T-helper 22 cell (primary cell): ENCODE results near the gene GAST.
"Not testable (repeated sequence)": the region's sequence is repeated elsewhere in the genome, so short reads cannot be mapped to it uniquely, and the experiment has no call there.

Experiments used
- DNase-seq: peaks from one replicate; pipeline ENCODE4 v3.0.0-alpha.2; 2020; ENCODE audit warnings: low read depth

Gene GAST

DNA sequence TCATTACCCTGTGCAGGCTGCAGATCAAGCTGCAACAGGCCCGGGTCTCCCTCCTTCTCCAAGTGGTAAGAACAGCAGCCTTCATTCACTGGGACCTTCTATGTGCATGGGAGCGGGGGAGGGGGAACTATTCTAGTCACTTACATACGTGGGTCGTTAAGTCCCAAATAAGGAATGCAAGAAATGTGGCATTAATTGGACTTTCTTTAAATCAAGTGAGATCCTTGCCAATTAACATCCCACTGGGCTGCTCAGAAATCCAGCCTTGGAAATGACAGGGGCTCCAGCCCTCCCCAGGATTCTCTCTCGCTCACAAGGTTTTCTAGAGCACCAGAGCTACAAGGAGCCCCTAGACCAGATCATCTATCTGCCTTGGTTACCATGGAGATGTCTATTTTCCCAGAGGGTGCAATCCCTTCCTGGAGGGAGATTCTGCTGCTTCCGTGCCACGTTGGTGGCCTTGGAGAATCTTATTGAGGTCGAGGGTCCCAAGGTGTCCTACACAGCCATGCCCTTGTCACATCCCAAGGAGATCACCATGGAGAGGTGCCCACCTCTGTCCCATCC, 28.6 kb upstream of the GAST start:
- DNase-seq = no peak

DNA sequence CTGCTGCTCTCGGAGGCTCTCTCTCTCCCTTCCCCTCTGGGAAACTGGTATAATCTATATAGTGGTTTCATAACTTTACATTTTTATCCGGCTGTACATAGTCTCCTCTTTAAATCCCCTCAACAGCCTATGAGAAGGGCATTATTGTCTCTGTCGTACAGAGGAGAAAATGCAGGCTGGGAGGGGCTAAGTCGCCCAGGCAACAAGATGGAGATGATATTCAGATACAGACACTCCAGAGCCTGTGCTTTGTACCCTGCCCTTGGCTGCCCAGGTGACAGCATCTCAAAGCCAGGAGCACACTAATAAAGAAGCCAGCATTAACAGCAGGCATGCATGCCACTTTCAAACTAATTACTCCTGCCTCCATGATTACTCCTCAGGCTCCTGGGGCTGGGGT, 28.1 kb upstream of the GAST start:
- no peak for DNase-seq

DNA sequence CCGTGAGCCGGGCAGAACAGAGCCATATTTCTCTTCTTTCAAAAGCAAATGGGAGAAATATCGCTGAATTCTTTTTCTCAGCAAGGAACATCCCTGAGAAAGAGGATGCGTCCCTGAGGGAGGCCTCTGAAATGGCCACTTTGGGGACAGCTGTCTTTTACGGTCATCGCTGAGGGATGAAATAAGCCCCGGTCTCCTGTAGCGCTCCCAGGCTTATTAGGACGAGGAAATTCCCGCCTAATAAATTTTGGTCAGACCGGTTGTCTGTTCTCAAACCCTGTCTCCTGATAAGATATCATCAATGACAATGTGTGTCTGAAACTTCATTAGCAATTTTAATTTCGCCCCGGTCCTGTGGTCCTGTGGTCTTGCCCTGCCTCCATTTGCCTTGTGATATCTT, 26.4 kb upstream of the GAST start:
- DNase-seq = not testable (repeated sequence)

DNA sequence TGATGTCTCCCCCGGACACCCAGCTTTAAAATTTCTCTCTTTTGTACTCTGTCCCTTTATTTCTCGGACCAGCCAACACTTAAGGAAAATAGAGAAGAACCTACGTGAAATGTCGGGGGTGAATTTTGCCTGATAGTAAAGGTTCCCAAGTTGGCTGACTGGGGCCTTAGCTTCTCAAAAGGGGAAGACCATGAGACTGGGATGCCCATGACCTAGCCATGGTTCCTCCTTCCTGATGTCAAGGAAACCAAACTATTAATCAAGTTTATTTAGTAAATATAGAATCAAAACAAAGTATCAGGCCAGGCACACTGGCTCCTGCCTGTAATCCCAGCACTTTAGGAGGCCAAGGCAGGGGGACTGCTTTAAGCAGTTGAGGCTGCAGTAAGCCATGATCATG, 25.9 kb upstream of the GAST start:
- DNase-seq = no peak

DNA sequence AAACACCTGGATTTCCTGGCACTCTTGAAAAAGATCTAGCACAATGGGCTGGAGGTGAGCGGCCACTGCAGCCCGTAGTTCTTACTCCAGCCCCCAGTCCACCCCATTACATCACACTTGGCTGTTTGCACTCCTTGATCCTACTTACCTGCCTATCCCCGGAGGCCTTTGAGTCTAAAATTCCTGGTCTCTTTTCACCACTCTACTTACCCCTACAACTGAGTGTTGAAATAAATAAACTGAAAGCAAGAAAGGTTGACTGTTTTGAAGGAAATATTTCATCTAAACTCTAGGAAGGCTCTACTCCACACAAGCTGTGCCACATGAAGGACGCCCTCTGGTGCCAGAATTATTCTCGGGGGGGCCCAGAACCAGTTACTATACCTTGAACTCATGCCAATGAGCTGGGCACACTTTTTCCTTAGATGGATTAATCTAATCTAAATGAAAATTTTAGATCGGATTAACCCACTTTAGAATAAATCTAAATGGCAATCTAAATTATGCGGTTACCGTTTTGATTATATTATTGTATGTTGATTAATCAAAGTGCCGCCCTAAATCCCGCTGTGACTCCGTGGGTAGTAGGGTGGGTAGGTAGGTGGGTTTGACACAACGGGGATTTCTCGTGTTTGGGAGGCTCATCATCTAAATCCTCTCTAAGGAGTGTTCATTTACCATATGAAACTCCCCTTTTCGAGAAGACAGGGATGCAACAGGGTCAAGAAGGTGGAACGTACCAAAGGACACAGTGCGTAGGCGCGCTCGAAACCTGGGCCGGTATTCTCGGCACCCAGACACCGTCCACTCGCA, 24.1 kb upstream of the GAST start:
- peak; percentile 27 for DNase-seq

DNA sequence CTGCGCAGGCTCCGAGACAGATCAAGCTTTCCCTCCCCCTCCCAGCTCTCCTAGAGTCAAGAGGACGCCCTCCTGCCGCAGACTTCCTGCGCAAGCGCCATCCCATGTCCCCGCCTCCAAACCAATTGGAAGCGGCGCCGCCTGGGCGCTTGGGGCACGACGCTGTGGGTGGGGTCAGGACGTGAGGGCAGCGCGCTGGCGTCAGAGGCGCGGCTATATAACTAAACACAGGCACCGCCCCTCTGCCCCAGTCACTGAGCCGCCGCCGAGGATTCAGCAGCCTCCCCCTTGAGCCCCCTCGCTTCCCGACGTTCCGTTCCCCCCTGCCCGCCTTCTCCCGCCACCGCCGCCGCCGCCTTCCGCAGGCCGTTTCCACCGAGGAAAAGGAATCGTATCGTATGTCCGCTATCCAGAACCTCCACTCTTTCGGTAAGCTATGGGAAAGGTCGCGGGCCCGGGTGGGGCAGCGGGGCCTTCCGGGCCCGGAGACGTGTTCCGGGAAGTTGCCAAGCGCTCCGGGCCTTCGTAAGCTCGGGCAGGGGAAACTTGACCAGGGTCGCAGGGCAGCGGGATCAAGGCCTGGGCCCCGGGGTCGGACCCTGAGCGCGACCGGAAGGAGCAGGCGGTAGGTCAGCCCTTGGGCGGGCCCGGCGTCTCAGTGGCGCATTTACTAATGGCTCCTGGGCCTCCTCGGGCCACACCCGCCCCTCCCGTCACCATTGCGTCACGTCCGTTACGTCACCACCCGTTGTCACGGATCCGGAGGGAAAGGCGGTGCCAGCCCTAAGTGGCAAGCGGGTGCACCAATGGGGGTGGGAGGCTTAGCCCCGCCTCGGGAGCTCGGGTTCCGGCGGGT, 23.3 kb upstream of the GAST start, which contains the start of gene EIF1:
Gene EIF1, plus strand, starts transcription at position 245 of the 856 bp plus-strand sequence. Its CDS starts 154 bp downstream, at position 399.
- peak; percentile 99 for DNase-seq

DNA sequence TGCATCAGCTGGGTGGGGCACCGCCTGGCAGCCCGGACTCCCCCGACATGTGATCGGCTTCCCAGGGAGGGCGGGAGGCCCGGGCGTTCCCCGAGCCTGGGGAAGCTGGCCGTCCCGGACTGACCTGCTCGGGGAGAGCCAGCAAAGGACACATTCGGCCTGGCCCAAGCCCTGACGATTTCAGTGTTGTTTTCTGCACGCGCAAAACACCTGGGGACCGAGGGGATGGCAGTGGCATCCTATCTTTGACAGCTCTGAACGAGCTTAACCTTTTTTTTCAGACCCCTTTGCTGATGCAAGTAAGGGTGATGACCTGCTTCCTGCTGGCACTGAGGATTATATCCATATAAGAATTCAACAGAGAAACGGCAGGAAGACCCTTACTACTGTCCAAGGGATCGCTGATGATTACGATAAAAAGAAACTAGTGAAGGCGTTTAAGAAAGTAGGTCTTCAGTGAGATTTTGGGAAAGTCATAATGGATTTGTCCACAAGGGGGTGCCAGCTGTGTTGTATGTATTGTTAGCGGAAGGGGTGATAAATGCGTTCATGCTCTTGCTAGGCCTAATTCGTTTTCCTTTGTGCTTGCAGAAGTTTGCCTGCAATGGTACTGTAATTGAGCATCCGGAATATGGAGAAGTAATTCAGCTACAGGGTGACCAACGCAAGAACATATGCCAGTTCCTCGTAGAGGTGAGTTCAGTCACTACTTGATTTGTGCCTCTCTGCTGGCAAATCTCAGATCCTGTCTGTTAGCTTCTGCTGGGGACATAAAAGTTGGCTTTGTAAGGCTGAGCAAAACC, 22.4 kb upstream of the GAST start:
- no peak for DNase-seq

DNA sequence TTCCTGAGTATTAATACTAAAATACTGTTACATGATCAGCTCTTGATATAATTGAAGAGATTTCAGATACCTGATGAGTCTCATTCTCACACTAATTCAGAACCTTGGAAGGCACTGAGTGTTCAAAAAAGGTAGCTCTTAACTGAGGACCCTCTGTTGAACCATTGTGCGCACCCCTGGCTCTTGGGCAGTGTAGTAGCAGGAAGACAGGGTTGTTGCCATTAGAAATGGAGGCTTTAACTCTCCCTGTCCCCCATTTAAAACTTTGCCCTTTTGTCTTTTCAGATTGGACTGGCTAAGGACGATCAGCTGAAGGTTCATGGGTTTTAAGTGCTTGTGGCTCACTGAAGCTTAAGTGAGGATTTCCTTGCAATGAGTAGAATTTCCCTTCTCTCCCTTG, 21.6 kb upstream of the GAST start:
- DNase-seq = no peak

DNA sequence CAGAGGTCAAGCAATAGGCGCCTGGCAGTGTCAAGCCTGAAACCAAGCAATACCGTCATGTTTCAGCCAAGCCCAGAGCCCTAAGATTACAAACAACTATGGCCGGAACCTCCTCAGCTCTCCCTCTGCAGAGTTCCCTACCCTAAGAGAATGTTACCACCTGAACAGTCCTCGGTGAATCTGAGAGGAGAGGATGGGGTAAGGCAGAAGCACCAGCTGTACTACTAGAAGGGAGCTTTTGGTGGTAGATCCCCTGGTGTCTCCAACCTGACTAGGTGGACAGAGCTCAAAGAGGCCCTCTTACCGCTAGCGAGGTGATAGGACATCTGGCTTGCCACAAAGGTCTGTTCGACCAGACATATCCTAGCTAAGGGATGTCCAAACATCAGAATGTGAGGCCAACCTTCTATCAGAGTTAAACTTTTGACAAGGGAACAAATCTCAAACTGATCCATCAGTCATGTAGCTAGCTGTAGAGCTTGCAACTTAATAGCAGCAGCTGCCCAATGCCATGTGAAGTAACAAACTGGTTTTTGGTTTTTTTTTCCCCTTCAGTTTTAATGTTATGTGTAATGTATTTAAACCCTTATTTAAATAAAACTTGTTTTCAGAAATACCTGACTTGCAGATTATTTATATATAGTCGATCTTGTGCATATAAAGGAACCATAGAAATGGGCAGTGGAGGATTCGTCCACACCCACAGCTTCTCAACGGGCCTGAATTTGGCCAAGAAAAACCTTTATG, 20.9 kb upstream of the GAST start:
- no peak for DNase-seq

DNA sequence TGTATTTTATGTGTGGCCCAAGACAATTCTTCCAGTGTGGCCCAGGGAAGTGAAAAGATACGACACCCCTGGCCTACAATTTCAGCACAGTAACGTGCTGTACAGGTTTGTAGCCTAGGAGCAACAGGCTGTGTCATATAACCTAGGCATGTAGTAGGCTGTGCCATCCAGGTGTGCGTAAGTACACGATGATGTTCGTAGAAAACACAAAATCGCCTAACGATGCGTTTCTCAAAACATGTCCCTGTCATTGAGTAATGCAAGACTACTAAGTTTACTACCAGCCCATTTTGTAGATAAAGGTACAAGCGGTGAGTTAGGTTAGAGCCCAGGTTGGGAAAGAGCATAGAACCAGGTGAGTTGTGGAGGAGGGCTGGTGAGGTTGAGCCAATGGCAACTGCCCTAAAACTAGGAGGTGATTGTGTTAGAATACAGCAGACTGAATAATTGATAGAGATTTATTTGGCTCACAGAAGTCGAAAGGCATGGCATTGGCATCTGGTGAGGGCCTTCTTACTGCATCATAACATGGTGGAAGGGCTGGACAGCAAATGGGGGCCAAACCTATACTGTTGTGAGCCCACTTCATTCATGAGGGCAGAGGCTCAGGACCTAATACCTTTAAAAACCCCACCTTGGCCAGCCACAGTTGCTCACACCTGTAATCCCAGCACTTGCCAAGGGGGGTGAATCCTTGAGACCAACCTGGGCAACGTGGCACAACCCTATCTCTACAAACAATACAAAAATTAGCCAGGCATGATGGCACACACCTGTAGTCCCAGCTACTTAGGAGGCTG, 19.2 kb upstream of the GAST start:
- no peak for DNase-seq

DNA sequence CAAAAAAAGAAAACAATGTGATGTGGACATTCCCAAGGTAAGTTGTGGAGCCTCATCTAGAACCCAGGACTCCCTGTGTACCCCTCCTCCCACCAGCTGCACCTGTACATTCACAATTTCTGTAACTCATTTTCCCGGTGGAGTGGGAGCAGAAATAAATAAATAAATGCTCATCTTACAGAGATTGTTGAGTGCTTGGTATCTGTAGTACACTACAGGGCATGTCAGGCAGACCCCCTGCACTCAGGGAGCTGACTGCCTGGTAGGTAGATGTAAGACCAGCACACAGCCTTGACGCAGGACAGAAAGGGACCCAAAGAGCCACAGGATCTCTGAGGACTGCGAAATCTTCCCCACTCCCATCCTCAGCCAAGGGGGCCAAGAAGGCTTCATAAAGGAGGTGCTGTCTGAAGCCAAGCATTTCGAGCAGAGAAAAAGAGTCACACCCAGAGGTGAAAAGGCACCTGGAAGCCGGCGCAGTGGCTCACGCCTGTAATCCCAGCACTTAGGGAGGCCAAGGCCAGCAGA, 16.9 kb upstream of the GAST start:
- DNase-seq = no peak

DNA sequence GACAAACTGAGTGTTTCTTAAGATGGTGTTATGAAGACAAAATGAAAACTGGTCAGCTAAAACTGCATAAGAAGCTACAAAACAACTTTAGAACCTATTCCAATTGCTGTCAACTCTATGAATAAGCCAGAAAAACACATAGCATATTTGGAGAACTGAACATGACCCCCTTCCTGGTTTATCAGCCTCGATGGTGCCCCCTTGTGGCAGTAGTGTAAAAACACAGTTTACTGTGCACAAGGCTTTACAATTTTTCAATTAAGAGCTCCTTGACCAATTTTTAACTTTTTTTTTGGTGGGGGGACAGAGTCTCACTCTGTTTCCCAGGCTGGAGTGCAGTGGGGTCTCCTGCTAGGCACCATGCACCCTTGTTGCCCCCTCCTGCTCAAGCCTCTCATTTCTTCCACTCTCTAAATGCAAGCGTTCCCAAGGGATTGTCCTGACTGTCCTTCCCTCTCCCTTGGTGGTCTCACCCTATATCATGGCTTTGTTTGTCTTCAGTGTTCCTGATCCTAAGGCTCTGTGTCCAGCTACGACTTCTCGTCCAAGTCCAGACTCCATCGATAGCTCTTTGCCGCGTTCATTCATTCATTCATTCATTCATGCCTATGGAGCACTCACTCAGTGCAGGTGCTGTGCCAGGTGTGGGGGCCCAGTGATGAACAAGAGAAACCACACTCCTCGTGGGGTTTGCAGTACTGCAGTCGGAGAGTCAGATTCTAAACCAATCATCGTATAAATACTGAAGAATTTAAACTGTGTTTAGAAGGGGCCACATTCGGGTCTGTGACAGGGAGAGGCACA, 16.0 kb upstream of the GAST start:
- peak; percentile 55 for DNase-seq

DNA sequence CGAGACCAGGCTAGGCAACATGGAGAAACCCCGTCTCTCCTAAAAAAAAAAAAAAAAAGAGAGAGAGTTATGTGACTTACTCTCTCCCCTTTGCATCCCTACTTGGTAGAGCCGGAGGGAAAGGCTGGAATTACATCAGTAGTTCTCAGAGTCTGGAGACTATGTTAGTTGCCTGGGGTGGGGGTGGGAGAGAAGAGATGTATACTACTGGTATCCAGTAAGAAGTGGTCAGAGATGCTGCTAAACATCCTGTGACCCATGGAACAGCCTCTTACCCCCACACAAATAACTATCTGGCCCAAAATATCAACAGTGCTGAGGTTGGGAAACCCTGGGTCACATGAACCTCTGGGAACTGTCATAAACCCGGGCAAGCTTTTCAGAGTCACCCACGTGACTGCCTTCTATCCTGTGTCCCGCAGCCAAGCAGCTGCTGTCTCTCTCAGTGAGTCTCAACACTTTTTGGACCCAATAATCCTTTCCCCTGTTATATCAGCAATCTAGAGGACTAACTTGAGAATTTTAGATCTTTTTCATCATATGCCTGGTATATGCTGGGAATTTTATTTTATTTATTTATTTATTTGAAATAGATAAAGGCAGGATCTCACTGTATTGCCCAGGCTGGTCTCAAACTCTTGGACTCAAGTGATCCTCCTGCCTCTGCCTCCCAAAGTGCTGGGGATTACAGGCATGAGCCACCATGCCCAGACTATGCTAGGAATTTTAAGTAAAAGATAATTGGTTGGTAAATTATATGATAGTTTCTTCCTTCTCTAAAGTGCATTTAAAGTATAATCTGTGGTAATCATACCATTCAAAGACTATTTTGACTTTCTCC, 14.8 kb upstream of the GAST start:
- no peak for DNase-seq

DNA sequence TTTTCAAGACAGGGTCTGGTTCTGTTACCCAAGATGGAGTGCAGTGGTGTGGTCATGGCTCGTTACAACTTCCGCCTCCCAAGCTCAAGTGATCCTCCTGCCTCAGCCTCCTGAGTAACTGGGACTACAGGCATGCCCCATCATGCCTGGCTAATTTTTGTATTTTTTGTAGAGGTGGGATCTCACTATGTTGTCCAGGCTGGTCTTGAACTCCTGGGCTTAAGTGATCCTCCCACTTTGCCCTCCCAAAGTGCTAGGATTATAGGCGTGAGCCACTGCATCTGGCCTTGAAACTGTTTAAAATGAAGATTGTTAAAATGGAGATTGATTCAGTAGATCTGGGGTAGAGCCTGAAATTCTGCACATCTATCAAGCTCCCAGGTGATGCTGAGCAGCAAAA, 11.3 kb upstream of the GAST start:
- DNase-seq = not testable (repeated sequence)

DNA sequence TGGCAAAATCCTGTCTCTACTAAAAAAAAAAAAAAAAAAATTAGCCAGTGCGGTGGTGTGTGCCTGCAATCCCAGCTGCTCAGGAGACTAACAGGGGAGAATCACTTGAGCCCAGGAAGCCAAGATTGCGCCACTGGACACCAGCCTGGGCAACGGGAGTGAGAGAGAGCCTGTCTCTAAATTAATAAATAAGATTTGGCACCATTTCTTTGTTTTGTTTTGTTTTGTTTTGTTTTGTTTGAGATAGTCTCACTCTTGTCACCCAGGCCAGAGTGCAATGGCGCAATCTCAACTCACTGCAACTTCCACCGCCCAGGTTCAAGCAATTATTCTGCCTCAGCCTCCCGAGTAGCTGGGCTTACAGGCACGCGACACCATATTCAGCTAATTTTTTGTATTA, 9.4 kb upstream of the GAST start:
- DNase-seq = no peak

DNA sequence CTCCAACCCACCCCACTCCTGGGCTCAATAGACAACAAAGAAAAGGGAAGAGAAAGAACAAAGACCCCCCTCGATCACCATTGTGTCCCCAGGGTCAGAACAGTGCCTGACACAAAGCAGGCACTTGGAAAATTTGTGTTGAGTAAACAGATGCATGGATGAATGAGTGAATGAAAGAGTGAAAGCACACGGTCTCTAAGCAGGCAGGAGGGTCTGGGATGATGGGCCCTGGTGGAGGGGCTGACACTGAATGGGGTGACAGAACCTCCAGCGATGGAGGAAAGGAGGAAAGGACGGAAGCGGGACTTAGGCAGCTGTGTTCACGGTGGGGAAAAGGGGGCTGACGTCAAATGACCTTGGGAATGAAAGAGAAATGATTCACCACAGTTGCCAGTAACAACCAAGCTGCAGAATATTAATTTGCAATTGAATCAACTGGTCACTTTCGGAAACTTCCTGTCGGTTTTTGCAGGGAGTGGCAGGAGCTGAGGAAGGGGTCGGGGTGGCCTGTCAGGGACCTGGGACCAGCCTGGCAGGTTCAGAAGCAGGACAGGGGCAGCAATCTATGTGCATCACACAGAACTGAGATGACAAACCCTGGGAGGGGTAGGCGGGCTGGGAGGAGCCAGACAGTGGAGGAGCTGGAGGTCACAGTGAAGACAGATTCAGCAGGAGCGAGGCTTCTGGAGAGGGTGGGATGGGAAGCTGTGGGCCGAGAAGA, 6.7 kb upstream of the GAST start:
- no peak for DNase-seq

DNA sequence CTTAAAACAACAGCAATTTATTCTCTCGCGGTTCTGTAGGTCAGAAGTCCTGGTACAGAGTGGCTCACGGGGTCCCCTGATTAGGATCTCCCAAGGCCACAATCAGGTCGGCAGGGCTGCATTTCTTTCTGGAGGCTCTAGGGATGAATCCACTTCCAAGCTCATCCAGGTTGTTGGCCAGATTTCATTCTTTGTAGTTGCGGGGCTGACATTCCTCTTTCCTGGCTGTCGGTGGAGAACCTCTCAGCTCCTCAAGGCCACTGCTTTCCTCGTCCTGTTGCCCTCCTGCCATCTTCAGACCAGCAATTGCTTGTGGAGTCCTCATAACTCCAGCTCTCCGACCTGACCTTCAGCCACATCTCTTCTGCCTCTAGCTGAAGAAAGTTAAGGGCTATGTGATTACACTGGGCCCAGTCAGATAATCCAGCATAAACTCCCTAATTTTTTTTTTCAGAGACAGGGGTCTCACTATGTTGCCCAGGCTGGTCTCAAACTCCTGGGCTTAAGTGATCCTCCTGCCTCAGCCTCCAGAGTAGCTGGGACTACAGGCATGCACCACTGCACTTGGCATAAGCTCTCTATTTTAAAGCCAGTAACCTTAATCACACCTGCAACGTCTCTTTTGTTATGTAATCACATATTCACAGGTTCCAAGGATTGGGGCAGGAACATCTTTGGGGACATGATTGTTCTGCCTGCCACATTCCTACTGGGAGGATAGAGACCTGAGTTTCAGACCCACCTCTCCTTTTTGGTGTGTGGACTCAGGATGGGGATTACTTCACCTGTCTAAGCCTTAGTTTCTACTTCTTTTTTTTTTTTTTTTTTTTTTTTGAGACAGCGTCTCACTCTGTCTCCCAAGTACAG, 4.1 kb upstream of the GAST start:
- no peak for DNase-seq
